Lower leg skin (tissue), 3 donors: ENCODE results near the gene BOLA3.

Source experiments
- CTCF ChIP-seq, 3 donors: fragments of 450-650 bp; IDR thresholded peaks; one replicate each; pipeline ENCODE4 v1.5.1; 2016; ENCODE audit warnings: antibody characterized with exemption in 3 of 3, mild to moderate bottlenecking in 3 of 3, moderate library complexity in 2 of 3
- POLR2A ChIP-seq, 2 donors: fragments of 450-650 bp; IDR thresholded peaks; one replicate each; pipeline ENCODE4 v1.6.1; 2016 to 2017; ENCODE audit warnings: antibody characterized with exemption in 2 of 2, mild to moderate bottlenecking in 1 of 2, moderate library complexity in 1 of 2

- no peak for TF ChIP-seq CTCF (IDR thresholded peaks at IDR 0.05)
- no peak for TF ChIP-seq POLR2A (IDR thresholded peaks at IDR 0.05)
These were observed 37.2 kb downstream of the BOLA3 start for GRCh38 chr2:74110537-74110936.
